T-helper 1 cell (primary cell): ENCODE results near the gene PTH2.
"Not testable (repeated sequence)": the region's sequence is repeated elsewhere in the genome, so short reads cannot be mapped to it uniquely, and the experiment has no call there.

Experiments
- DNase-seq, 5 donors: peaks; one replicate each; pipeline ENCODE4 v3.0.0-alpha.2; 2012 to 2020
- total RNA-seq, 4 donors: gene quantifications; one replicate each; lab custom pipeline; 2026; lab: John Stamatoyannopoulos, UW

The PTH2 gene
- 0 reads per million in 4 donors for total RNA-seq

- DNase-seq: no peak
Measured at GRCh38 chr19:49423071-49423984, at the start of gene PTH2. TSS of gene PTH2 (minus strand) at chr19:49423441. CDS start at chr19:49423339, 102 bp downstream.

- DNase-seq: no peak
Measured at GRCh38 chr19:49472936-49473335, 49.7 kb upstream of the PTH2 start.

GRCh38 chr19:49470615-49470978 lies 47.4 kb upstream of the PTH2 start:
- no peak for DNase-seq

GRCh38 chr19:49469828-49470614 lies 46.8 kb upstream of the PTH2 start:
- peak; percentile 60 to 92 (median 78) for DNase-seq

- peak; percentile 77 to 99 (median 86) for DNase-seq
Measured at GRCh38 chr19:49468746-49469447, 45.7 kb upstream of the PTH2 start.

GRCh38 chr19:49468199-49468598 lies 45.0 kb upstream of the PTH2 start:
- DNase-seq: no peak

GRCh38 chr19:49465371-49465770 lies 42.1 kb upstream of the PTH2 start:
- no peak for DNase-seq

- no peak for DNase-seq
Measured at GRCh38 chr19:49463960-49464740, 40.9 kb upstream of the PTH2 start.

GRCh38 chr19:49462492-49462891 lies 39.3 kb upstream of the PTH2 start:
- DNase-seq: no peak

- no peak for DNase-seq
Measured at GRCh38 chr19:49461656-49462055, 38.4 kb upstream of the PTH2 start.

GRCh38 chr19:49461130-49461529 lies 37.9 kb upstream of the PTH2 start:
- DNase-seq: not testable (repeated sequence)

- DNase-seq: no peak
Measured at GRCh38 chr19:49459388-49459787, 36.1 kb upstream of the PTH2 start.

GRCh38 chr19:49458567-49458903 lies 35.3 kb upstream of the PTH2 start:
- DNase-seq: no peak

GRCh38 chr19:49456326-49456725 lies 33.1 kb upstream of the PTH2 start:
- DNase-seq: no peak

- no peak for DNase-seq
Measured at GRCh38 chr19:49455773-49456172, 32.5 kb upstream of the PTH2 start.

GRCh38 chr19:49453757-49454240 lies 30.6 kb upstream of the PTH2 start:
- DNase-seq: no peak

GRCh38 chr19:49453013-49453756 lies 29.9 kb upstream of the PTH2 start, which contains the start of gene ALDH16A1:
TSS of gene ALDH16A1 (plus strand) at chr19:49453225. CDS start at chr19:49453332, 107 bp downstream.
- peak; percentile 97 to 99 (median 98) for DNase-seq

GRCh38 chr19:49451430-49452181 lies 28.4 kb upstream of the PTH2 start, which contains the start of gene PIH1D1:
TSS of gene PIH1D1 (minus strand) at chr19:49451814. CDS start at chr19:49451574, 240 bp downstream.
- peak; percentile 84 to 99 (median 93) for DNase-seq

GRCh38 chr19:49450405-49450804 lies 27.2 kb upstream of the PTH2 start:
- DNase-seq: no peak

GRCh38 chr19:49448432-49448786 lies 25.2 kb upstream of the PTH2 start:
- DNase-seq: no peak
